ENCODE measurements around the gene TPGS1. TPM values are rescaled to one million over a fixed set of nuclear protein-coding genes. Genes with fewer than 3 reads are reported as not detected.
A peak's percentile ranks its signal among the peaks of the same experiment; 100 is the strongest.

The TPGS1 gene
- total RNA-seq, 1 experiment from 2014 or later = 13.8 TPM

- H3K4me1 ChIP-seq (replicated peaks; ENCODE audit: insufficient read depth) = peaks cover 40% of the 10 kb centered on the region
- no peaks in the 10 kb centered on the region for H3K9me2 ChIP-seq (ENCODE audit: insufficient read depth)
- intact Hi-C loops (cut with micrococcal nuclease; ENCODE audit: unreplicated experiment) = loop anchor here (1.0 kb wide), 1 partner anchor 23 kb away; the partner anchor contains the start of gene TPGS1
- POLR2A ChIA-PET (ENCODE audit: unreplicated experiment) = interaction anchor here (0.6 kb wide), 1 partner anchor 133 kb away, joined by 6 read pairs; no protein-coding TSS in a partner anchor
- no peak for DNase-seq
- H2AFZ ChIP-seq = peak overlapping the region; percentile 79
- TF ChIP-seq EZH2 (IDR thresholded peaks at IDR 0.05; ENCODE audit: low read depth) (no peak), CTCF (conservative IDR thresholded peaks at IDR 0.05) (no peak)
- H4K20me1 ChIP-seq (ENCODE audit: insufficient read depth) = peaks cover 14% of the 10 kb centered on the region
- H3K9me3 ChIP-seq (ENCODE audit: insufficient read depth, low read depth) = no peaks in the 10 kb centered on the region
- BruUV-seq (replicated peaks) = TSS peak; percentile 77
- no peaks in the 10 kb centered on the region for H3K27me3 ChIP-seq (ENCODE audit: insufficient read depth, low read depth)
- peaks cover 33% of the 10 kb centered on the region; the same call in 1 of the 2 replicates for H3F3A ChIP-seq (ENCODE audit: insufficient read depth, low read depth)
- H3K79me2 ChIP-seq (ENCODE audit: low read depth) = peaks cover 26% of the 10 kb centered on the region
- H3K27ac ChIP-seq = peak overlapping the region; percentile 38
- peak overlapping the region; percentile 77 for H3K4me2 ChIP-seq
- CTCF ChIA-PET = interaction anchor here (0.6 to 1.5 kb wide), 5 partner anchors 20 to 796 kb away, joined by 3 to 6 read pairs (median 3); no protein-coding TSS in a partner anchor
- no peaks in the 10 kb centered on the region for H3K36me3 ChIP-seq (ENCODE audit: low read depth)
- H3K4me3 ChIP-seq = peak overlapping the region; percentile 86
Measured at GRCh38 chr19:530134-531008, 23.1 kb downstream of the TPGS1 start.

- peaks cover 48% of the 10 kb centered on the region for H3K4me1 ChIP-seq (replicated peaks; ENCODE audit: insufficient read depth)
- no peaks in the 10 kb centered on the region for H3K27me3 ChIP-seq (ENCODE audit: insufficient read depth, low read depth)
- no peak for TF ChIP-seq CTCF (conservative IDR thresholded peaks at IDR 0.05)
- no peak for TF ChIP-seq EZH2 (IDR thresholded peaks at IDR 0.05; ENCODE audit: low read depth)
- peaks cover 37% of the 10 kb centered on the region; the same call in 1 of the 2 replicates for H3F3A ChIP-seq (ENCODE audit: insufficient read depth, low read depth)
- peak overlapping the region; percentile 77 for H3K4me2 ChIP-seq
- peak overlapping the region; percentile 79 for H2AFZ ChIP-seq
- POLR2A ChIA-PET (ENCODE audit: unreplicated experiment) = interaction anchor here (0.6 kb wide), 1 partner anchor 132 kb away, joined by 6 read pairs; no protein-coding TSS in a partner anchor
- H4K20me1 ChIP-seq (ENCODE audit: insufficient read depth) = peaks cover 22% of the 10 kb centered on the region
- H3K4me3 ChIP-seq = peak overlapping the region; percentile 86
- peak overlapping the region; percentile 38 for H3K27ac ChIP-seq
- no peaks in the 10 kb centered on the region for H3K9me2 ChIP-seq (ENCODE audit: insufficient read depth)
- CTCF ChIA-PET = interaction anchor here (0.6 to 1.5 kb wide), 6 partner anchors 10 to 795 kb away, joined by 3 to 6 read pairs (median 3); no protein-coding TSS in a partner anchor
- H3K9me3 ChIP-seq (ENCODE audit: insufficient read depth, low read depth) = no peaks in the 10 kb centered on the region
- intact Hi-C loops (cut with micrococcal nuclease; ENCODE audit: unreplicated experiment) = loop anchor here (1.0 kb wide), 1 partner anchor 24 kb away; the partner anchor contains the start of gene TPGS1
- peaks cover 2% of the 10 kb centered on the region; the same call in 1 of the 2 replicates for H3K36me3 ChIP-seq (ENCODE audit: low read depth)
- no TSS peak for BruUV-seq (replicated peaks)
- peaks cover 31% of the 10 kb centered on the region for H3K79me2 ChIP-seq (ENCODE audit: low read depth)
- peak; percentile 58 to 93 for DNase-seq
Measured at GRCh38 chr19:531009-531752, 23.9 kb downstream of the TPGS1 start.

Data from PC-9 (cell line).